ENCODE data around the gene WBP2. TPM values are rescaled to one million over a fixed set of nuclear protein-coding genes. Genes with fewer than 3 reads are reported as not detected.

The WBP2 gene
- total RNA-seq, 6 experiments from 2014 or later, result 51.4 to 65.5 (median 59.3) TPM

GRCh38 chr17:75819116-75819515 lies 36.0 kb downstream of the WBP2 start:
- no peak for DNase-seq
- TF ChIP-seq CTCF (IDR thresholded peaks at IDR 0.05), result no peak
- peaks cover 1% of the 10 kb centered on the region for H3K27me3 Mint-ChIP-seq (ENCODE audit: insufficient read depth)
- peaks cover 14% of the 10 kb centered on the region for H3K4me1 Mint-ChIP-seq (ENCODE audit: low read depth)
- H3K27ac Mint-ChIP-seq, result no peak overlapping the region
- no peak overlapping the region for H3K4me3 Mint-ChIP-seq
- peaks cover 11% of the 10 kb centered on the region for H3K36me3 Mint-ChIP-seq (ENCODE audit: low read depth)
- no peaks in the 10 kb centered on the region for H3K9me3 Mint-ChIP-seq

- Mint-ChIP-seq H3K9me3 (no peaks in the 10 kb centered on the region), H3K36me3 (ENCODE audit: low read depth) (peaks cover 11% of the 10 kb centered on the region), H3K27ac (no peak overlapping the region; the same call in 1 of the 2 replicates), H3K4me1 (ENCODE audit: low read depth) (peaks cover 14% of the 10 kb centered on the region), H3K4me3 (no peak overlapping the region), H3K27me3 (ENCODE audit: insufficient read depth) (peaks cover 1% of the 10 kb centered on the region)
- no peak for TF ChIP-seq CTCF (IDR thresholded peaks at IDR 0.05)
- DNase-seq, result no peak
These were observed 36.7 kb downstream of the WBP2 start for GRCh38 chr17:75818326-75818885.

GRCh38 chr17:75817571-75817970 lies 37.6 kb downstream of the WBP2 start:
- Mint-ChIP-seq H3K36me3 (ENCODE audit: low read depth) (peaks cover 11% of the 10 kb centered on the region), H3K27me3 (ENCODE audit: insufficient read depth) (peaks cover 1% of the 10 kb centered on the region), H3K4me1 (ENCODE audit: low read depth) (peaks cover 14% of the 10 kb centered on the region), H3K27ac (no peak overlapping the region), H3K9me3 (no peaks in the 10 kb centered on the region), H3K4me3 (no peak overlapping the region)
- TF ChIP-seq CTCF (IDR thresholded peaks at IDR 0.05), result no peak
- no peak for DNase-seq

- no peak overlapping the region for H3K27ac Mint-ChIP-seq
- TF ChIP-seq CTCF (IDR thresholded peaks at IDR 0.05), result no peak
- H3K27me3 Mint-ChIP-seq (ENCODE audit: insufficient read depth), result peaks cover 3% of the 10 kb centered on the region
These were observed 38.4 kb downstream of the WBP2 start for GRCh38 chr17:75816693-75817092.

GRCh38 chr17:75815399-75815798 lies 39.7 kb downstream of the WBP2 start:
- H3K9me3 Mint-ChIP-seq, result no peaks in the 10 kb centered on the region
- peaks cover 11% of the 10 kb centered on the region for H3K36me3 Mint-ChIP-seq (ENCODE audit: low read depth)
- peaks cover 3% of the 10 kb centered on the region for H3K27me3 Mint-ChIP-seq (ENCODE audit: insufficient read depth)
- DNase-seq, result no peak
- no peak overlapping the region for H3K4me3 Mint-ChIP-seq
- peak overlapping the region; percentile 82 for H3K27ac Mint-ChIP-seq
- H3K4me1 Mint-ChIP-seq (ENCODE audit: low read depth), result peaks cover 14% of the 10 kb centered on the region
- TF ChIP-seq CTCF (IDR thresholded peaks at IDR 0.05), result no peak

More at GRCh38 chr17:75816693-75817092, 38.4 kb downstream of the WBP2 start:
- H3K9me3 Mint-ChIP-seq, result no peaks in the 10 kb centered on the region
- DNase-seq, result no peak
- H3K4me3 Mint-ChIP-seq, result no peak overlapping the region
- H3K4me1 Mint-ChIP-seq (ENCODE audit: low read depth), result peaks cover 14% of the 10 kb centered on the region
- peaks cover 11% of the 10 kb centered on the region for H3K36me3 Mint-ChIP-seq (ENCODE audit: low read depth)
